Stomach smooth muscle (tissue), 2 donors: Measurements from ENCODE around the gene IFITM2.
"Not testable (repeated sequence)": the region's sequence is repeated elsewhere in the genome, so short reads cannot be mapped to it uniquely, and the experiment has no call there.

Experiments
- H3K27ac ChIP-seq: one replicate; pipeline ENCODE4 v1.7.0; 2013; ENCODE audit warnings: mild to moderate bottlenecking, low read length, inconsistent platforms
- H3K27me3 ChIP-seq, 2 donors: one replicate each; pipeline ENCODE4 v1.7.0; 2013; ENCODE audit warnings: low read length in 2 of 2; ENCODE audit not compliant: insufficient read depth in 2 of 2, control insufficient read depth in 1 of 2
- H3K36me3 ChIP-seq, 2 donors: one replicate each; pipeline ENCODE4 v1.7.0; 2013; ENCODE audit warnings: low read length in 2 of 2; ENCODE audit not compliant: control insufficient read depth in 2 of 2, insufficient read depth in 2 of 2
- H3K4me1 ChIP-seq: one replicate; pipeline ENCODE4 v1.7.0; 2013; ENCODE audit warnings: low read length; ENCODE audit not compliant: control insufficient read depth, insufficient read depth
- H3K4me3 ChIP-seq, 2 donors: one replicate each; pipeline ENCODE4 v1.7.0; 2013; ENCODE audit warnings: low read length in 2 of 2
- H3K9ac ChIP-seq, 2 donors: one replicate each; pipeline ENCODE4 v1.7.0; 2013; ENCODE audit warnings: low read length in 2 of 2, mild to moderate bottlenecking in 1 of 2
- H3K9me3 ChIP-seq, 2 donors: one replicate each; pipeline ENCODE4 v1.7.0; 2013; ENCODE audit warnings: low read length in 2 of 2; ENCODE audit not compliant: control insufficient read depth in 2 of 2
- donor health status: healthy.
- donor health status: Pancreatic carcinoma.

IFITM2 gene

DNA sequence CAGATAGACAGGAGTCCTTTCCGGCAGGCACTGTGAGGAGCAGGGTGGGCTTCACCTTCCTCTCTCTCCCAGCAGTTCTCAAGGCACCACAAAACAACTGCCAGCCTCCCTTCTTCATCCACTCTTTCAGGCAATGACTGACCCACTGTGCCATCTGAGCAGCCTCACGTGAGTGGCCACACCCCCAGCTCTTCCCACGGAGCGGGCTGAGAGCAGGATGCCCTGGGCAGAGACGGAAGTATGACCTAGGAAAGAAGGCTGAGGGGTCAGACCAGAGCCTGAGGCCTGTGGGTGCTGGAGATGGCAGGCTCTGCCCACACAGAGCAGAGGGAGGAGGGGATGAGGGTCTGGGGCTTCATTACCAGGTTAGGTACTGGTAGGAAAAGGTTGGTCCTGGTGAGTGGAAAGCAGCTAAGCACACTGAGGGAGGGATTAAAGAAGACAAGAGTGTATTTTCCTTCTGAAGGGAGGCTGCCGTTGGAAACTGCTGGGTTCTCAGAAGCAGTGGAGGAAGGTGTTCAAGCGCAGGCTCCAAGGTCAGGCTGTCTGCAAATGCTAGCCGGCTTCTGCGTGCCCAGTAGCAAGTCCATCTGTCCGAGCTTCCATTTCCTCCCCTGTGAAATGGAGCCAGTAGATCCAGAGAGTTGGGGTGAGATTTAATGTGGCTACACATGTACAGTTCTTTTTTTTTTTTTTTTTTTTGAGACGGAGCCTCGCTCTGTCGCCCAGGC, 24.8 kb upstream of the IFITM2 start:
- H3K27ac ChIP-seq: no peak overlapping the region
- no peaks in the 10 kb centered on the region for H3K36me3 ChIP-seq
- no peaks in the 10 kb centered on the region for H3K9me3 ChIP-seq
- H3K4me1 ChIP-seq: peaks cover 21% of the 10 kb centered on the region
- no peak overlapping the region for H3K4me3 ChIP-seq
- no peak overlapping the region for H3K9ac ChIP-seq
- peaks cover 47 to 57% of the 10 kb centered on the region in 2 donors for H3K27me3 ChIP-seq

GRCh38 chr11:283405-284104, 24.1 kb upstream of the IFITM2 start:
- H3K4me1 ChIP-seq: peaks cover 28% of the 10 kb centered on the region
- peaks cover 41 to 57% of the 10 kb centered on the region in 2 donors for H3K27me3 ChIP-seq
- H3K9me3 ChIP-seq: no peaks in the 10 kb centered on the region
- no peak overlapping the region for H3K27ac ChIP-seq
- no peaks in the 10 kb centered on the region for H3K36me3 ChIP-seq
- H3K9ac ChIP-seq: no peak overlapping the region
- no peak overlapping the region for H3K4me3 ChIP-seq

GRCh38 chr11:284105-285020, 23.3 kb upstream of the IFITM2 start:
- Histone ChIP-seq H3K27me3 (peaks cover 37 to 49% of the 10 kb centered on the region in 2 donors), H3K9me3 (no peaks in the 10 kb centered on the region)

DNA sequence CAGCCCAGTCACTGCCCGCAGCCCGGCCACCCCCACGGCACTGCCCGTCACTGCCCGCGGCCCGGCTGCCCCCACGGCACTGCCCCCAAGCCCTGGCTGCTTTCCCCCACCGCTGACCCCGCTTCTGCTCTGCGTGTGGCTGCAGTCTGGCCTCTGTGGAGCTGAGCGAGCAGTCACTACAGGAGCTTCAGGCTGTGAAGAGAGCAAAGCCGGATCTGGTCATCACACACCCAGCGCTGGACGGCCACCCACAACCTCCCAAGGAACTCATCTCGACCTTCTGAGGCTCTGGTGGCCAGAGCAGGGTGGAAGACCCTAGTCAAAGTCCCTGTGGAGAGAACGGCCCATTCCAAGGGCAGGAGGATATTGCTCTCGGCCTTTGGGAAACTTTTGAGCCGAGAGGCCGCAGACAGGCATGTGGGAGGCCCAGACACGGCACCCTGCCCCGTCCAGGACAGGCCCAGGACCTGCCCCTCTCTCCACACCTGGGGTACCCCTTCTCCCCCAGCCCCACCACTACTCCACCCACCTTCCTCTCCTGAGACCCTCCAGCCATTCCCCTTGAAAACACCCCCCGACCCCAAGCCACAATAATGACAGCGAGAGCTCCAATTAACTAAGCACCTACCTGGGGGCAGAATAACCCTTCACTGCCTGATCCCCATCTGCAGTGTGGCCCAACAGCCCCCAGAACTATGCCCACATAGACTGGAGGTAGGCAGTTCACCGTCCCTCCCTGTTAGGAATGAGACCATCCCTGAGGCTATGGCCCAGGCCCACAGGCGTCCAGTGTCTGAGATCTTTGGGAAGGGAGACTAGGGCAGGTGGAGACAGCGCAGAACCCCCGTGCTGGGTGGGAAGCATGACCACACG, 22.4 kb upstream of the IFITM2 start:
- no peaks in the 10 kb centered on the region for H3K9me3 ChIP-seq
- H3K4me1 ChIP-seq: peaks cover 26% of the 10 kb centered on the region
- H3K4me3 ChIP-seq: no peak overlapping the region
- H3K27ac ChIP-seq: no peak overlapping the region
- H3K9ac ChIP-seq: no peak overlapping the region
- peaks cover 37 to 40% of the 10 kb centered on the region in 2 donors for H3K27me3 ChIP-seq
- no peaks in the 10 kb centered on the region for H3K36me3 ChIP-seq

More at GRCh38 chr11:284105-285020, 23.3 kb upstream of the IFITM2 start:
- H3K27ac ChIP-seq: no peak overlapping the region
- no peaks in the 10 kb centered on the region for H3K36me3 ChIP-seq
- H3K9ac ChIP-seq: no peak overlapping the region
- H3K4me1 ChIP-seq: peaks cover 29% of the 10 kb centered on the region
- no peak overlapping the region for H3K4me3 ChIP-seq

GRCh38 chr11:285894-286220, 21.8 kb upstream of the IFITM2 start:
- no peaks in the 10 kb centered on the region for H3K36me3 ChIP-seq
- H3K9me3 ChIP-seq: no peaks in the 10 kb centered on the region
- no peak overlapping the region for H3K9ac ChIP-seq
- H3K27me3 ChIP-seq: peaks cover 34% of the 10 kb centered on the region in 2 donors
- no peak overlapping the region for H3K27ac ChIP-seq
- H3K4me3 ChIP-seq: no peak overlapping the region
- peaks cover 20% of the 10 kb centered on the region for H3K4me1 ChIP-seq

GRCh38 chr11:286977-287820, 20.4 kb upstream of the IFITM2 start:
- not testable (repeated sequence) for H3K36me3 ChIP-seq, H3K9ac ChIP-seq, H3K9me3 ChIP-seq, H3K4me3 ChIP-seq, H3K27ac ChIP-seq
- H3K4me1 ChIP-seq: peaks cover 16% of the 10 kb centered on the region
- H3K27me3 ChIP-seq: peaks cover 20% of the 10 kb centered on the region in 2 donors

GRCh38 chr11:287821-288477, 19.7 kb upstream of the IFITM2 start:
- Histone ChIP-seq H3K4me3 (peak overlapping the region; percentile 47 to 77), H3K36me3 (no peaks in the 10 kb centered on the region), H3K4me1 (peaks cover 16% of the 10 kb centered on the region), H3K27ac (no peak overlapping the region), H3K9me3 (no peaks in the 10 kb centered on the region), H3K27me3 (peaks cover 13% of the 10 kb centered on the region in 2 donors), H3K9ac (peak overlapping the region; percentile 35 to 60)

- Histone ChIP-seq H3K27ac (no peak within 1 kb of the TSS), H3K36me3 (no peaks in the 10 kb centered on the region), H3K9ac (peak within 1 kb of the TSS; percentile 35 to 60), H3K4me3 (peak within 1 kb of the TSS; percentile 47 to 77), H3K4me1 (peaks cover 16% of the 10 kb centered on the region), H3K27me3 (peaks cover 9 to 11% of the 10 kb centered on the region in 2 donors), H3K9me3 (no peaks in the 10 kb centered on the region)
Measured at GRCh38 chr11:288478-289397, 18.9 kb upstream of the IFITM2 start, which contains the start of gene PGGHG. Gene PGGHG (plus strand): TSS chr11:289126. CDS start chr11:289817, 691 bp downstream.
